ENCODE results near the gene TBC1D5.

The TBC1D5 gene

GRCh38 chr3:17581421-17582080 lies 160.9 kb downstream of the TBC1D5 start:
- Histone ChIP-seq H3K4me1 (peaks cover 0 to 22% (median 0%) of the 10 kb centered on the region in 4 donors), H3K36me3 (no peaks in the 10 kb centered on the region), H3K9me3 (no peaks in the 10 kb centered on the region), H3K27me3 (no peaks in the 10 kb centered on the region), H3K4me3 (no peak overlapping the region), H3K27ac (no peak overlapping the region)
- no peak for DNase-seq
- intact Hi-C loops (cut with DNase I; ENCODE audit: low total_unique reads), result no loop called here
- TF ChIP-seq CTCF (IDR thresholded peaks at IDR 0.05), result no peak

- no peak for DNase-seq
- Histone ChIP-seq H3K4me1 (peaks cover 0 to 23% (median 0%) of the 10 kb centered on the region in 4 donors), H3K36me3 (no peaks in the 10 kb centered on the region), H3K27ac (no peak overlapping the region), H3K27me3 (no peaks in the 10 kb centered on the region), H3K4me3 (no peak overlapping the region), H3K9me3 (no peaks in the 10 kb centered on the region)
- no peak for TF ChIP-seq CTCF (IDR thresholded peaks at IDR 0.05)
- intact Hi-C loops (cut with DNase I; ENCODE audit: low total_unique reads), result no loop called here
These were observed 161.5 kb downstream of the TBC1D5 start for GRCh38 chr3:17580901-17581300.

GRCh38 chr3:17579289-17580031 lies 163.0 kb downstream of the TBC1D5 start:
- no peak for TF ChIP-seq CTCF (IDR thresholded peaks at IDR 0.05)
- H3K36me3 ChIP-seq, result no peaks in the 10 kb centered on the region
- H3K4me1 ChIP-seq, result peaks cover 0 to 24% (median 0%) of the 10 kb centered on the region in 4 donors
- DNase-seq, result no peak
- H3K27me3 ChIP-seq, result no peaks in the 10 kb centered on the region
- H3K4me3 ChIP-seq, result no peak overlapping the region
- no peaks in the 10 kb centered on the region for H3K9me3 ChIP-seq
- no peak overlapping the region for H3K27ac ChIP-seq
- intact Hi-C loops (cut with DNase I; ENCODE audit: low total_unique reads), result no loop called here

- H3K27me3 ChIP-seq, result no peaks in the 10 kb centered on the region
- TF ChIP-seq CTCF (IDR thresholded peaks at IDR 0.05), result no peak
- H3K36me3 ChIP-seq, result no peaks in the 10 kb centered on the region
- H3K4me1 ChIP-seq, result peaks cover 0 to 24% (median 0%) of the 10 kb centered on the region in 4 donors
- H3K4me3 ChIP-seq, result no peak overlapping the region
- DNase-seq, result no peak
- intact Hi-C loops (cut with DNase I; ENCODE audit: low total_unique reads), result no loop called here
- no peak overlapping the region for H3K27ac ChIP-seq
- no peaks in the 10 kb centered on the region for H3K9me3 ChIP-seq
These were observed 164.5 kb downstream of the TBC1D5 start for GRCh38 chr3:17577796-17578520.

GRCh38 chr3:17573396-17573795 lies 169.0 kb downstream of the TBC1D5 start:
- H3K4me1 ChIP-seq, result peaks cover 0 to 18% (median 0%) of the 10 kb centered on the region in 4 donors
- no peaks in the 10 kb centered on the region for H3K36me3 ChIP-seq
- TF ChIP-seq CTCF (IDR thresholded peaks at IDR 0.05), result no peak
- intact Hi-C loops (cut with DNase I; ENCODE audit: low total_unique reads), result no loop called here
- no peak overlapping the region for H3K4me3 ChIP-seq
- no peak for DNase-seq
- no peaks in the 10 kb centered on the region for H3K9me3 ChIP-seq
- no peaks in the 10 kb centered on the region for H3K27me3 ChIP-seq
- no peak overlapping the region for H3K27ac ChIP-seq
